Kidney epithelial cell (primary cell): ENCODE results near the gene AFG1L. TPM values are rescaled to one million over a fixed set of nuclear protein-coding genes. Genes with fewer than 3 reads are reported as not detected.

Source experiments
- DNase-seq: peaks from one replicate; pipeline ENCODE4 v3.0.0-alpha.2; 2010; ENCODE audit warnings: low read depth
- H3K27me3 ChIP-seq: 2 replicates; pipeline ENCODE4 v1.6.0; 2011; ENCODE audit warnings: low read length; ENCODE audit not compliant: control insufficient read depth, insufficient read depth
- H3K36me3 ChIP-seq: 2 replicates; pipeline ENCODE4 v1.5.1; 2011; ENCODE audit warnings: low read length; ENCODE audit not compliant: control insufficient read depth, insufficient read depth
- H3K4me3 ChIP-seq: 2 replicates; pipeline ENCODE4 v1.5.1; 2011; ENCODE audit warnings: low read depth, mild to moderate bottlenecking, control low read depth, low read length
- total RNA-seq: library from RNA; depleted of rRNA; stranded (reverse); fragments of >200 nt; gene quantifications from 2 replicates; pipeline ENCODE4 v1.2.3, GENCODE V29; 2015
- TF ChIP-seq, protein P1 (sequence below): IDR thresholded peaks from 2 replicates; pipeline ENCODE4 v1.5.1; 2011; ENCODE audit warnings: mild to moderate bottlenecking, moderate library complexity, low read length, control low read depth, inconsistent platforms; ENCODE audit not compliant: insufficient read depth, poor library complexity, severe bottlenecking

Gene AFG1L
- total RNA-seq, 1 donor from 2014 or later, result 3.6 TPM

DNA sequence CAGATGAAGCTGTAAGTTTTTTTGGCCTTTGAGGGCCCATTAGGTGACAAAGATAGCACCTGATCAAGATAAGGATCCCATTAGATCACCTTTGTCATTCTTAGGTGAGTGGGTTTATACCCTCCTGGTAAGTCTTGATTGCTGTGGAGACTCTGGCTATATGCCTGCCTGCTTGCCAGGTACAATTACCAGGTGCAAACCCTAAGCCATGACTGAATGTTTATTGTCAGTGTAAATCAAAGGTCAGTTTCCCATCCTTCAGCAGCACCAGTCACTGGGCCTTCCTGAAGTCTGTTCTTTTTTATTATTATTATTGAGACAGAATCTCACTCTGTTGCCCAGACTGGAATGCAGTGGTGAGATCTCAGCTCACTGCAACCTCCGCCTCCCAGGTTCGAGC, 159.5 kb downstream of the AFG1L start:
- TF ChIP-seq, protein P1, sequence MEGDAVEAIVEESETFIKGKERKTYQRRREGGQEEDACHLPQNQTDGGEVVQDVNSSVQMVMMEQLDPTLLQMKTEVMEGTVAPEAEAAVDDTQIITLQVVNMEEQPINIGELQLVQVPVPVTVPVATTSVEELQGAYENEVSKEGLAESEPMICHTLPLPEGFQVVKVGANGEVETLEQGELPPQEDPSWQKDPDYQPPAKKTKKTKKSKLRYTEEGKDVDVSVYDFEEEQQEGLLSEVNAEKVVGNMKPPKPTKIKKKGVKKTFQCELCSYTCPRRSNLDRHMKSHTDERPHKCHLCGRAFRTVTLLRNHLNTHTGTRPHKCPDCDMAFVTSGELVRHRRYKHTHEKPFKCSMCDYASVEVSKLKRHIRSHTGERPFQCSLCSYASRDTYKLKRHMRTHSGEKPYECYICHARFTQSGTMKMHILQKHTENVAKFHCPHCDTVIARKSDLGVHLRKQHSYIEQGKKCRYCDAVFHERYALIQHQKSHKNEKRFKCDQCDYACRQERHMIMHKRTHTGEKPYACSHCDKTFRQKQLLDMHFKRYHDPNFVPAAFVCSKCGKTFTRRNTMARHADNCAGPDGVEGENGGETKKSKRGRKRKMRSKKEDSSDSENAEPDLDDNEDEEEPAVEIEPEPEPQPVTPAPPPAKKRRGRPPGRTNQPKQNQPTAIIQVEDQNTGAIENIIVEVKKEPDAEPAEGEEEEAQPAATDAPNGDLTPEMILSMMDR, result no peak
- Histone ChIP-seq H3K4me3 (no peak overlapping the region), H3K36me3 (no peaks in the 10 kb centered on the region), H3K27me3 (no peaks in the 10 kb centered on the region)
- DNase-seq, result no peak

DNA sequence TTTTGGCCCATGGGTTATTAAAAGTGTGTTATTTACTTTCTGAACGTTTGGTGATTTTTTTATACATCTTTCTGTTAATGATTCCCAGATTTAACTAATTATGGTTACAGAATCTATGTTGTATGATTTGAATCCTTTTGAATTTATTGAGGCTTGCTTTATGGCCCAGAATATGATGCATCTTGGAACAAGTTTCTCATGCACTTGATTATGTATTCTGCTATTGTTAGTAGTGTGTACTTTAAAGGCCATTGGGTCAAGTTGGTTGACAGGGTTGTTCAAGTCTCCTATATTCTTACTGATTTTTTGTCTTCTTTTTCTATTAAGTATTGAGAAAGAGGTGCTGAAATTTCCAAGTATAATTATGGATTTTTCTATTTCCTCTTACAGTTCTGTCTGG, 160.8 kb downstream of the AFG1L start:
- H3K27me3 ChIP-seq, result no peaks in the 10 kb centered on the region
- DNase-seq, result no peak
- TF ChIP-seq, protein P1, result no peak
- no peak overlapping the region for H3K4me3 ChIP-seq
- no peaks in the 10 kb centered on the region for H3K36me3 ChIP-seq

DNA sequence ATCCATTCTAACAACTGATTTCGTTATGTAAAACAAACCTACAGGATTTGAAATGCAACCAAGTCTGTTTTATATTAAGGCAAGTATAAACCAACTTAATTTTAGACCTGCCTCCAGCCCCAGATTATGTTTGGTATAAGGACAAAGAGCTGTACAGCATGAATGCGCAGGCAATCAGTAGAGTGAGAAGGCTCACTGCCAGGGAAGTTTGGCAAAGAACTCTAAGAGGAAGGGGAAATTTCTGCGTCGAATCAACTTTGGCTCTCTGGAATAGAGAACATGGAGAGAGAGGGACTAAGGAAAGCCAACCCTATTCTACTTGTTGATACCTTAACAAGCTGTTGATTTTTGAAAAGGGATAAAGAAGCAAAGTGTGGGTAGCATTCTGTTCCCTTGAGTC, 168.9 kb downstream of the AFG1L start:
- Histone ChIP-seq H3K36me3 (no peaks in the 10 kb centered on the region), H3K27me3 (no peaks in the 10 kb centered on the region), H3K4me3 (no peak overlapping the region)
- TF ChIP-seq, protein P1, result no peak
- no peak for DNase-seq

DNA sequence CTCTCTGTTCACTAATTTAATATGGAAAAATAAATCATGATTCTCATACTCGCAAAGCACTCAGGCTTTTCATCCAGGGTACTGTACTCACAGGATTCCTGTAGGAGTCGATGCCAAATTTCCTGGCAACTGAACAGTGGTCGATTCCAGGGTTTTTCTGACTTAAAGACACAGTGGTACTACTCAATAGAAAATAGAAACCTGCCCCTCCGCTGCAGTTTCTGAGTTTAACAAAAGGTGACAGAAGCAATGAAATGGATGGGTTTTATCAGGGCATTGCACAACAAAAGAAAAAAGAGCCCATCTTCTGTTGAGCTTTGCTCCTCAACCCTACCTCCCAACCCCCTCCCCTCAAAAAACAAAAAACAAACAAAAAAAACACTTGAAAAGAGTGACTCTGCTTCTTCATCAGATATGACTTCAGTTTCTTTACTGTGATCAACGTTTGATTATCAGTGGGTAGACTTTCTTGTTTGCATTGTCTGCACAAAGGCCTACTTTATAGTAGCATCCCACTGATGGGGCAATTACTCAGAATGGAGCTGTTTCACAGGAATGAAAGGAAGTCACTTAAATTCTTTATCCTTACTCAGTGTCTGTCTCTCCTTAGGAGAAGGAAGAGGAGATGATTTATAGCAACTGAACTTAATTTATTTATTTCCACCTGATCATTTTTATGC, 169.7 kb downstream of the AFG1L start:
- Histone ChIP-seq H3K27me3 (no peaks in the 10 kb centered on the region), H3K4me3 (no peak overlapping the region), H3K36me3 (no peaks in the 10 kb centered on the region)
- TF ChIP-seq, protein P1, result no peak
- DNase-seq, result no peak

DNA sequence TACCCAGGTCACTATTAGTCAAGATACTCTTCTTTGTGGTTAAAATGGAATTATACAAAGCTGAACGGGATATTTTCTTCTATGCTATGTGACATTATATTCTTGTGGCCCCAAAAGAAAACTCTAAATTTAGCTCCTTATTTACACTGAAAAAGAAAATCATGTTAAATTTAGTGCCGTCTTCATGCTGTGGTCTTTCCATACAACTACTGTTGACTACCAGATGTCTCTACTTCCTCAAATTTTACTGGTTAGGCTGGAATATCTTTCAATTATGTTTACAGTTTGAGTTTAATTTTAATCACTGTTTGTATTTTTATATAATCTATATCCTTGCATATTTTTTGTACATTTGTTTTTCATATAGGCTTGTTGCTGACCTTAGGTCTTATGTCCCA, 170.2 kb downstream of the AFG1L start:
- DNase-seq, result no peak
- TF ChIP-seq, protein P1, result no peak
- Histone ChIP-seq H3K4me3 (no peak overlapping the region), H3K36me3 (no peaks in the 10 kb centered on the region), H3K27me3 (no peaks in the 10 kb centered on the region)

DNA sequence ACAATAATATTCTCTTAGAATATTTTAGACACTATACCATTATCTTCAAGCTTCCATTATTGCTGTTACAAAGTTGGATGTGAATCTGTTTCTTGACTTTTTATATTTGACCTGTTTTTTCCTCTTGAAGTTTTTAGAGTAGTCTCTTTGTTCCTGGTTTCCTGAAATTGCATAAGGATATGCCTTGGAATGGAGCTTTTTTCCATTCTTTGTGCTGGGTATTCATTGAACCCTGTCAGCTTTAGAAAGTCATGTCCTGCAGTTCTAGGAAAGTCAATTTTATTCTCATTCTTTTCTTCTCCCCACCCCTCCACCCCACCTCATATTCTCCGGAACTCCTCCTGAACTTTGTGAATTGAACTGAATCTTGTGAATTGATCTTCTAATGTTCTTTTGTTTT, 173.5 kb downstream of the AFG1L start:
- TF ChIP-seq, protein P1, result no peak
- no peak overlapping the region for H3K4me3 ChIP-seq
- H3K36me3 ChIP-seq, result no peaks in the 10 kb centered on the region
- H3K27me3 ChIP-seq, result no peaks in the 10 kb centered on the region
- DNase-seq, result no peak
